ENCODE data around the gene TSPAN15.
"Not testable (repeated sequence)": the region's sequence is repeated elsewhere in the genome, so short reads cannot be mapped to it uniquely, and the experiment has no call there.

Gene TSPAN15

DNA sequence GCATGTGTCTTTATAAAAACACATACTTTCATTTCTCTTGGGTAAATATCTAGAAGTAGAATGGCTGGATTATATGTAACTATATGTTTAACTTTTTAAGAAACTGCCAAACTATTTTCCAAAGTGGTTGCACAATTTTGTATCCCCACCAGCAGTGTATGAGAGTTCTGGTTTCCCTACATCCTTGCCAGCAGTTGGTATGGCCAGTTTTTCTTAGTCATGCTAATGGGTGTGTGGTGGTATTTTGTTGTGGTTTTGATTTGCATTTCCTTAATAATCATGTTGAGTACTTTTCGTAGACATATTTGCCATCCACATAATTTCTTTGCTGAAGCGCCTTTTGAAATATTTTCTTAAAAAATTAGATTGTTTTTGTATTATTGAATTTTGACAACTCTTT lies 61.6 kb downstream of the TSPAN15 start:
- peaks cover 0 to 12% of the 10 kb centered on the region in 2 donors for H3K36me3 ChIP-seq (ENCODE audit: control insufficient read depth in 1 of 2, insufficient read depth in 2 of 2, low read length in 2 of 2)
- H3K27ac ChIP-seq (ENCODE audit: low read length) = no peak overlapping the region
- no peaks in the 10 kb centered on the region for H3K27me3 ChIP-seq (ENCODE audit: low read depth, low read length)
- H3K4me3 ChIP-seq (ENCODE audit: low read depth in 1 of 2, low read length in 2 of 2) = no peak overlapping the region
- H3K4me1 ChIP-seq (ENCODE audit: control insufficient read depth in 1 of 2, insufficient read depth in 2 of 2, low read length in 2 of 2) = no peaks in the 10 kb centered on the region
- H3K9me3 ChIP-seq (ENCODE audit: control insufficient read depth in 1 of 2, low read length in 2 of 2) = no peaks in the 10 kb centered on the region

DNA sequence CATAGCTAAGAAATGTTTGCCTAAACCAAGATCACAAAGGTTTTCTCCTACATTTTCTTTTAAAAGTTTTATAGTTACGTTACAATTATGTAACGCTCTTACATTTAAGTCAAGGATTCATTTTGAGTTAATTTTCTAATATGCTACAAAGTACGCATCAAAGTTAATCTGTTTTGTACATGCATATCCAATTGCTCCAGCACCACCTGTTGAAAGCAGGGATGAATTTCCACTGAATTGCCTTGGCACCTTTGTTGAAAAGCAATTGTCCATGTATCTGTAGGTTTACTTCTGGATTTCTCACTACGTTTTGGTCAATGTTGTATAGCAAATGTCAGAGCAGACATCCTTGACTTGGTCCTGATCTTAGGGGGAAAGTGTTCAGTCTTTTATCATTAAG lies 62.4 kb downstream of the TSPAN15 start:
- H3K36me3 ChIP-seq (ENCODE audit: control insufficient read depth in 1 of 2, insufficient read depth in 2 of 2, low read length in 2 of 2) = peaks cover 0 to 12% of the 10 kb centered on the region in 2 donors
- no peak overlapping the region for H3K4me3 ChIP-seq (ENCODE audit: low read depth in 1 of 2, low read length in 2 of 2)
- no peaks in the 10 kb centered on the region for H3K27me3 ChIP-seq (ENCODE audit: low read depth, low read length)
- H3K9me3 ChIP-seq (ENCODE audit: control insufficient read depth in 1 of 2, low read length in 2 of 2) = no peaks in the 10 kb centered on the region
- H3K4me1 ChIP-seq (ENCODE audit: control insufficient read depth in 1 of 2, insufficient read depth in 2 of 2, low read length in 2 of 2) = no peaks in the 10 kb centered on the region
- H3K27ac ChIP-seq (ENCODE audit: low read length) = no peak overlapping the region

GRCh38 chr10:69515699-69516259 lies 64.5 kb downstream of the TSPAN15 start:
- Histone ChIP-seq H3K4me1 (ENCODE audit: control insufficient read depth in 1 of 2, insufficient read depth in 2 of 2, low read length in 2 of 2) (no peaks in the 10 kb centered on the region), H3K4me3 (ENCODE audit: low read depth in 1 of 2, low read length in 2 of 2) (no peak overlapping the region), H3K27ac (ENCODE audit: low read length) (no peak overlapping the region), H3K27me3 (ENCODE audit: low read depth, low read length) (no peaks in the 10 kb centered on the region), H3K36me3 (ENCODE audit: control insufficient read depth in 1 of 2, insufficient read depth in 2 of 2, low read length in 2 of 2) (peaks cover 0 to 12% of the 10 kb centered on the region in 2 donors), H3K9me3 (ENCODE audit: control insufficient read depth in 1 of 2, low read length in 2 of 2) (no peaks in the 10 kb centered on the region)

DNA sequence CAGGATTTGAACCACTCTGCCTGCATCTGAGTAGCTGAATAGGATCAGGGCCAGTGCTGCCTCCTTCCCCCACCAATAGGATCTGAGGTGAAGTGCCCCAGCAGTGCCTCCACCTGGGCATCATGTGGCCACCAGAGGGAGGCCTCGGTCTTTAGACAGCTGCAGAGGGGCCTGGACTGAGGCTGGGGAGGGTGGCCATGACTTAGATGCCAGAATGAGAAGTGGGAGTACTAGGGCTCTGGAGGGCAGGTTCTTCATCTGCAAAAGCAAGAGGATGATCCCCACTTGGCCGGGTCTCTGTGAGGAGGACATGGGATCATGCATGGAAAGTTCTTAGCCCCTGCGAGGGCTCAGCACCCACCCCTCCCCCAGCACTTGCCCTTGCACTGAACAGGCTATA lies 65.1 kb downstream of the TSPAN15 start:
- Histone ChIP-seq H3K4me3 (ENCODE audit: low read depth in 1 of 2, low read length in 2 of 2) (no peak overlapping the region), H3K27me3 (ENCODE audit: low read depth, low read length) (no peaks in the 10 kb centered on the region), H3K27ac (ENCODE audit: low read length) (no peak overlapping the region), H3K36me3 (ENCODE audit: control insufficient read depth in 1 of 2, insufficient read depth in 2 of 2, low read length in 2 of 2) (peaks cover 0 to 12% of the 10 kb centered on the region in 2 donors), H3K9me3 (ENCODE audit: control insufficient read depth in 1 of 2, low read length in 2 of 2) (no peaks in the 10 kb centered on the region), H3K4me1 (ENCODE audit: control insufficient read depth in 1 of 2, insufficient read depth in 2 of 2, low read length in 2 of 2) (no peaks in the 10 kb centered on the region)

GRCh38 chr10:69516796-69517195 lies 65.5 kb downstream of the TSPAN15 start:
- H3K4me1 ChIP-seq (ENCODE audit: control insufficient read depth in 1 of 2, insufficient read depth in 2 of 2, low read length in 2 of 2) = no peaks in the 10 kb centered on the region
- H3K36me3 ChIP-seq (ENCODE audit: control insufficient read depth in 1 of 2, insufficient read depth in 2 of 2, low read length in 2 of 2) = peaks cover 0 to 12% of the 10 kb centered on the region in 2 donors
- H3K4me3 ChIP-seq (ENCODE audit: low read depth in 1 of 2, low read length in 2 of 2) = no peak overlapping the region
- no peak overlapping the region for H3K27ac ChIP-seq (ENCODE audit: low read length)
- no peaks in the 10 kb centered on the region for H3K27me3 ChIP-seq (ENCODE audit: low read depth, low read length)
- H3K9me3 ChIP-seq (ENCODE audit: control insufficient read depth in 1 of 2, low read length in 2 of 2) = no peaks in the 10 kb centered on the region

DNA sequence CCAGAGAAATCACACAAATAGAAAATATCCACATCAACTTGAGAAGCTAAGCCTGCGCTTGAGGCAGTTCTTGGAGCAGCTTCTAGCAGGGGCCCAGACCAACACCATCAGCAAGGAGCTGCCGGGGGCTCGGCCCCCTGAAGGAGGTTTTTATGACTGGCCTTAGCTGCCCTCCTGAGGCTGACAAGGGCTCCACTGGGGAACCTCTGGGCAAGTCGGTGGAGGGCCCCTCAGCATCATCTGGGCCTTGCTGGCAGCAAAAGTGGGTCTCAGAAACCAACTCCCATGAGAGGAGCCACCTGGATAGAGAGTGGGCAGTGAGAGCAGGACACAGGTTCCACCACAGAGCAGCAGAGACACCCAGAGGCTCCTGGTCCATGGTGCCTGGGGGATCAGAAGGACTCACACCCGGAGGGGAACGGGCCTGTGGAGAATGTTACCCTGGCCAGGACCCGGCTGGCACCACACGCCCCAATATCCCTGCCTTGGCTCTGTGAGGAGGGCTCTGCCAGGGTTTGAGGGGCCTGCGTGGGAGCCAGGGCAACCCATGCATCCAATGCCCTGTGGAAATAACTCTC lies 66.1 kb downstream of the TSPAN15 start:
- Histone ChIP-seq H3K4me3 (ENCODE audit: low read depth in 1 of 2, low read length in 2 of 2) (no peak overlapping the region), H3K27ac (ENCODE audit: low read length) (no peak overlapping the region), H3K27me3 (ENCODE audit: low read depth, low read length) (no peaks in the 10 kb centered on the region), H3K36me3 (ENCODE audit: control insufficient read depth in 1 of 2, insufficient read depth in 2 of 2, low read length in 2 of 2) (peaks cover 0 to 12% of the 10 kb centered on the region in 2 donors), H3K9me3 (ENCODE audit: control insufficient read depth in 1 of 2, low read length in 2 of 2) (no peaks in the 10 kb centered on the region), H3K4me1 (ENCODE audit: control insufficient read depth in 1 of 2, insufficient read depth in 2 of 2, low read length in 2 of 2) (no peaks in the 10 kb centered on the region)

DNA sequence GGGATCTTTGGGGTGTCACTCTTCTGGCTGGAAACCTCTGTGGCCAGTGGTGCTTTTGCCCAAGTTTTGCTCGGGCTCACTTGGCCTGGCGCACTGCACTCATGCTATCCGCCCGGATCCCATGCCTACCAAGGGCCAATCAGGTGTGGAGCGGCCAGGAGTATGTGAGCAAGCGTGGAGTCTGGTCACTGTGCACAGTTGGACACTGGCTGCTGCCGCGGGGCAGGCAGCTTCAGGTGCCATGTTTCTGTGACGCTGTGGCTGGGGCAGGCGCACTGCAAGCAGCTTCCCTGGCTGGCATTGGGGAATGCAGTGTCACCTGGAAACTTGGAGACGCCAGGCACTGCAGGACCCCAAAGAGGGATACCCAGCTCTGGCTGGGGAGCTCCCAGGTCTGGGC lies 76.7 kb downstream of the TSPAN15 start:
- no peak overlapping the region for H3K27ac ChIP-seq (ENCODE audit: low read length)
- H3K27me3 ChIP-seq (ENCODE audit: low read depth, low read length) = no peaks in the 10 kb centered on the region

GRCh38 chr10:69533658-69534057 lies 82.4 kb downstream of the TSPAN15 start:
- Histone ChIP-seq H3K27me3 (ENCODE audit: low read depth, low read length) (no peaks in the 10 kb centered on the region), H3K4me3 (ENCODE audit: low read depth in 1 of 2, low read length in 2 of 2) (no peak overlapping the region), H3K27ac (ENCODE audit: low read length) (no peak overlapping the region), H3K9me3 (ENCODE audit: control insufficient read depth in 1 of 2, low read length in 2 of 2) (peaks cover 0 to 8% of the 10 kb centered on the region in 2 donors), H3K36me3 (ENCODE audit: control insufficient read depth in 1 of 2, insufficient read depth in 2 of 2, low read length in 2 of 2) (no peaks in the 10 kb centered on the region), H3K4me1 (ENCODE audit: control insufficient read depth in 1 of 2, insufficient read depth in 2 of 2, low read length in 2 of 2) (no peaks in the 10 kb centered on the region)

More for the DNA sequence above, 76.7 kb downstream of the TSPAN15 start:
- no peak overlapping the region for H3K4me3 ChIP-seq (ENCODE audit: low read depth in 1 of 2, low read length in 2 of 2)
- H3K4me1 ChIP-seq (ENCODE audit: control insufficient read depth in 1 of 2, insufficient read depth in 2 of 2, low read length in 2 of 2) = no peaks in the 10 kb centered on the region
- H3K36me3 ChIP-seq (ENCODE audit: control insufficient read depth in 1 of 2, insufficient read depth in 2 of 2, low read length in 2 of 2) = no peaks in the 10 kb centered on the region
- H3K9me3 ChIP-seq (ENCODE audit: control insufficient read depth in 1 of 2, low read length in 2 of 2) = no peaks in the 10 kb centered on the region

DNA sequence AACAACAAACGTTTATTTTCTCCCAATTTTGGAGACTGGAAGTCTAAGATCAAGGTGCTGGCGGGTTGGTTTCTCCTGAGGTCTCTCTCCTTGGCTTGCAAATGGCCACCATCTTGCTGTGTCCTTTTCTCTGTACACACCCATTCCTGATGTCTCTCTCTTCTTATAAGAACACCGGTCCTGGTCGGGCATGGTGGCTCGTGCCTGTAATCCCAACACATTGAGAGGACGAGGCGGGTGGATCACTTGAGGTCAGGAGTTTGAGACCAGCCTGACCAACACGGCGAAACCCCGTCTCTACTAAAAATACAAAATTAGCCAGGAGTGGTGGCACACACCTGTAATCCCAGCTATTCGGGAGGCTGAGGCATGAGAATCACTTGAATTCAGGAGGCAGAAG lies 85.3 kb downstream of the TSPAN15 start:
- H3K4me3 ChIP-seq (ENCODE audit: low read depth in 1 of 2, low read length in 2 of 2); H3K27me3 ChIP-seq (ENCODE audit: low read depth, low read length); H3K27ac ChIP-seq (ENCODE audit: low read length); H3K36me3 ChIP-seq (ENCODE audit: control insufficient read depth in 1 of 2, insufficient read depth in 2 of 2, low read length in 2 of 2); H3K4me1 ChIP-seq (ENCODE audit: control insufficient read depth in 1 of 2, insufficient read depth in 2 of 2, low read length in 2 of 2): not testable (repeated sequence)
- H3K9me3 ChIP-seq (ENCODE audit: control insufficient read depth in 1 of 2, low read length in 2 of 2) = peaks cover 0 to 14% of the 10 kb centered on the region in 2 donors

GRCh38 chr10:69537449-69537848 lies 86.2 kb downstream of the TSPAN15 start:
- H3K27ac ChIP-seq (ENCODE audit: low read length) = no peak overlapping the region
- no peaks in the 10 kb centered on the region for H3K4me1 ChIP-seq (ENCODE audit: control insufficient read depth in 1 of 2, insufficient read depth in 2 of 2, low read length in 2 of 2)
- no peaks in the 10 kb centered on the region for H3K27me3 ChIP-seq (ENCODE audit: low read depth, low read length)
- H3K4me3 ChIP-seq (ENCODE audit: low read depth in 1 of 2, low read length in 2 of 2) = no peak overlapping the region
- H3K36me3 ChIP-seq (ENCODE audit: control insufficient read depth in 1 of 2, insufficient read depth in 2 of 2, low read length in 2 of 2) = no peaks in the 10 kb centered on the region
- peaks cover 0 to 14% of the 10 kb centered on the region in 2 donors for H3K9me3 ChIP-seq (ENCODE audit: control insufficient read depth in 1 of 2, low read length in 2 of 2)

DNA sequence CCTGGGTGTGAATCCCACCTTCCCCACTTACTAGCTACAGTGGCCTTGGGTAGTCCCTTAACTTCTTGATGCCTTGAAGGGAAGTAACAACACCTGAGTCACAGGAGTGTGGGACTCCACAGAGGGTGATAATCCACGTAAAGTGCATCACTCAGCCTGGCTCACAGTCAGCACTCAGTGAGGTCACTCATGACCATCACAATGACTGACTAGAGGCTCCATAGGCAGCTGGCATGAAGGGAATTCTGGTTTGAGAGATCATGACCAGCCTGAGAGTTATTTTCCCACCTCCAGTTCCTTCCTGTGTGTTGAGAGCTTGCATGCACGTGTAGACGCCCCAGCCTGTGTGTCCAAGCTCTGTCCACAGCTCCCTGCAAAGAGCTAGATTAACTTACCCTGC lies 87.2 kb downstream of the TSPAN15 start:
- Histone ChIP-seq H3K9me3 (ENCODE audit: control insufficient read depth in 1 of 2, low read length in 2 of 2) (peaks cover 0 to 14% of the 10 kb centered on the region in 2 donors), H3K27ac (ENCODE audit: low read length) (no peak overlapping the region), H3K36me3 (ENCODE audit: control insufficient read depth in 1 of 2, insufficient read depth in 2 of 2, low read length in 2 of 2) (no peaks in the 10 kb centered on the region), H3K4me3 (ENCODE audit: low read depth in 1 of 2, low read length in 2 of 2) (no peak overlapping the region), H3K27me3 (ENCODE audit: low read depth, low read length) (no peaks in the 10 kb centered on the region), H3K4me1 (ENCODE audit: control insufficient read depth in 1 of 2, insufficient read depth in 2 of 2, low read length in 2 of 2) (no peaks in the 10 kb centered on the region)

GRCh38 chr10:69541463-69541862 lies 90.2 kb downstream of the TSPAN15 start:
- Histone ChIP-seq H3K36me3 (ENCODE audit: control insufficient read depth in 1 of 2, insufficient read depth in 2 of 2, low read length in 2 of 2) (no peaks in the 10 kb centered on the region), H3K27me3 (ENCODE audit: low read depth, low read length) (no peaks in the 10 kb centered on the region), H3K4me1 (ENCODE audit: control insufficient read depth in 1 of 2, insufficient read depth in 2 of 2, low read length in 2 of 2) (no peaks in the 10 kb centered on the region), H3K9me3 (ENCODE audit: control insufficient read depth in 1 of 2, low read length in 2 of 2) (peaks cover 0 to 9% of the 10 kb centered on the region in 2 donors), H3K4me3 (ENCODE audit: low read depth in 1 of 2, low read length in 2 of 2) (no peak overlapping the region), H3K27ac (ENCODE audit: low read length) (no peak overlapping the region)
